ENCODE results near the gene TMC3.
"Not testable (repeated sequence)": the region's sequence is repeated elsewhere in the genome, so short reads cannot be mapped to it uniquely, and the experiment has no call there.

Gene TMC3

GRCh38 chr15:81384891-81385720, 11.1 kb upstream of the TMC3 start:
- no peak for DNase-seq (ENCODE audit: low read depth in 2 of 2)

- DNase-seq (ENCODE audit: low read depth in 2 of 2), result no peak
Measured at GRCh38 chr15:81381720-81382119, 7.7 kb upstream of the TMC3 start.

- DNase-seq (ENCODE audit: low read depth in 2 of 2), result no peak
Measured at GRCh38 chr15:81380668-81381067, 6.7 kb upstream of the TMC3 start.

- DNase-seq (ENCODE audit: low read depth in 2 of 2), result no peak
Measured at GRCh38 chr15:81380203-81380602, 6.2 kb upstream of the TMC3 start.

GRCh38 chr15:81379269-81379668, 5.3 kb upstream of the TMC3 start:
- DNase-seq (ENCODE audit: low read depth in 2 of 2), result no peak

- no peak for DNase-seq (ENCODE audit: low read depth in 2 of 2)
Measured at GRCh38 chr15:81378443-81378842, 4.4 kb upstream of the TMC3 start.

- no peak for DNase-seq (ENCODE audit: low read depth in 2 of 2)
Measured at GRCh38 chr15:81377871-81378270, 3.9 kb upstream of the TMC3 start.

- no peak for DNase-seq (ENCODE audit: low read depth in 2 of 2)
Measured at GRCh38 chr15:81376231-81376630, 2.2 kb upstream of the TMC3 start.

- DNase-seq (ENCODE audit: low read depth in 2 of 2), result no peak
Measured at GRCh38 chr15:81375461-81375860, 1.4 kb upstream of the TMC3 start.

GRCh38 chr15:81373176-81373575, 837 bp downstream of the TMC3 start:
- DNase-seq (ENCODE audit: low read depth in 2 of 2), result no peak

GRCh38 chr15:81372575-81372974, 1.4 kb downstream of the TMC3 start:
- DNase-seq (ENCODE audit: low read depth in 2 of 2), result no peak

GRCh38 chr15:81363718-81364500, 10.1 kb downstream of the TMC3 start:
- DNase-seq (ENCODE audit: low read depth in 2 of 2), result no peak

- no peak for DNase-seq (ENCODE audit: low read depth in 2 of 2)
Measured at GRCh38 chr15:81363276-81363675, 10.7 kb downstream of the TMC3 start.

- no peak for DNase-seq (ENCODE audit: low read depth in 2 of 2)
Measured at GRCh38 chr15:81362790-81363189, 11.2 kb downstream of the TMC3 start.

GRCh38 chr15:81361891-81362290, 12.1 kb downstream of the TMC3 start:
- DNase-seq (ENCODE audit: low read depth in 2 of 2), result no peak

GRCh38 chr15:81360491-81360890, 13.5 kb downstream of the TMC3 start:
- no peak for DNase-seq (ENCODE audit: low read depth in 2 of 2)

GRCh38 chr15:81358248-81358647, 15.8 kb downstream of the TMC3 start:
- DNase-seq (ENCODE audit: low read depth in 2 of 2), result no peak

- DNase-seq (ENCODE audit: low read depth in 2 of 2), result no peak
Measured at GRCh38 chr15:81357180-81357686, 16.8 kb downstream of the TMC3 start.

GRCh38 chr15:81356252-81356651, 17.8 kb downstream of the TMC3 start:
- no peak for DNase-seq (ENCODE audit: low read depth in 2 of 2)

GRCh38 chr15:81351651-81352050, 22.4 kb downstream of the TMC3 start:
- DNase-seq (ENCODE audit: low read depth in 2 of 2), result no peak

- DNase-seq (ENCODE audit: low read depth in 2 of 2), result no peak
Measured at GRCh38 chr15:81349271-81349670, 24.7 kb downstream of the TMC3 start.

- not testable (repeated sequence) for DNase-seq (ENCODE audit: low read depth in 2 of 2)
Measured at GRCh38 chr15:81348691-81349090, 25.3 kb downstream of the TMC3 start.

GRCh38 chr15:81347910-81348309, 26.1 kb downstream of the TMC3 start:
- DNase-seq (ENCODE audit: low read depth in 2 of 2), result no peak
